AG04450 (cell line): Measurements from ENCODE around the gene PPM1H. TPM values are rescaled to one million over a fixed set of nuclear protein-coding genes. Genes with fewer than 3 reads are reported as not detected.

Experiments
- CTCF ChIA-PET: fragments of 300-600, 350-600 bp; formaldehyde crosslinking; extraction: SDS; loops from one replicate; lab custom pipeline; 2022; ENCODE audit warnings: antibody characterized with exemption, inconsistent platforms; lab: Charles Lee
- POLR2A ChIA-PET: fragments of 350-600 bp; formaldehyde crosslinking; extraction: SDS; loops from one replicate; lab custom pipeline; 2021; ENCODE audit warnings: antibody characterized with exemption, inconsistent platforms; lab: Yijun Ruan, JAX
- DNase-seq: peaks from one replicate; pipeline ENCODE4 v3.0.0-alpha.2; 2011; ENCODE audit warnings: low read depth, low spot score
- H3K27ac ChIP-seq: one replicate; pipeline ENCODE4 v1.5.1; 2012; ENCODE audit warnings: low read depth, low read length, control low read depth
- H3K27me3 ChIP-seq: one replicate; pipeline ENCODE4 v1.6.0; 2012; ENCODE audit warnings: low read length; ENCODE audit not compliant: control insufficient read depth, insufficient read depth
- H3K4me3 ChIP-seq: 2 replicates; pipeline ENCODE4 v1.5.1; 2011; ENCODE audit warnings: mild to moderate bottlenecking, low read depth, low read length, control low read depth
- H3K9me3 ChIP-seq: 2 replicates; pipeline ENCODE4 v1.5.1; 2012; ENCODE audit warnings: low read length; ENCODE audit not compliant: control insufficient read depth, insufficient read depth
- polyA plus RNA-seq: library from polyadenylated mRNA; depleted of rRNA; stranded (reverse); fragments of >200 nt; gene quantifications from 2 replicates; pipeline ENCODE4 v1.2.3, GENCODE V29; 2011
- TF ChIP-seq, protein P1 (sequence below): IDR thresholded peaks from 2 replicates; pipeline ENCODE4 v1.5.1; 2011; ENCODE audit warnings: low read depth, low read length, control low read depth, inconsistent platforms

PPM1H gene
- polyA plus RNA-seq, 1 experiment: 0.12 TPM

DNA sequence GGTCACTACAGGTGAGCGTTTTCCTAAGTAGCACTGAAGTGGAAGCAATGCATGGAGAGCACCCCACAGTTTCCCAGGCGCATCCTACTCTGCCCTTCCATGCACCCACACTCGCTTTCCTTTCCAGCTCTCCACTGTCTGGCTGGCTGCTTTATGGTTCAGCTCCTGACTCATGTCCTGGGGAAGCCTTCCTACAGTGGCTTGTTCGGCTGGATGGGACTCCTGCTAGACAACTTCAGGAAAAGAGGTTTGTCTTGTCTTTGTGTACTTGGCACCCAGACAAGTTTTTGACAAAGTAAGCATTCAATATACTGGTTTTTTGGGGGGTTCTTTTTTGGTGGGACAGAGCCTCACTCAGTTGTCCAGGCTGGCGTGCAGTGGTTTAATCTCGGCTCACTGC, 21.6 kb downstream of the PPM1H start:
- CTCF ChIA-PET: no interaction called here
- Histone ChIP-seq H3K27ac (no peak overlapping the region), H3K4me3 (no peak overlapping the region), H3K9me3 (no peaks in the 10 kb centered on the region), H3K27me3 (peaks cover 3% of the 10 kb centered on the region)
- POLR2A ChIA-PET: no interaction called here
- no peak for DNase-seq
- TF ChIP-seq, protein P1, sequence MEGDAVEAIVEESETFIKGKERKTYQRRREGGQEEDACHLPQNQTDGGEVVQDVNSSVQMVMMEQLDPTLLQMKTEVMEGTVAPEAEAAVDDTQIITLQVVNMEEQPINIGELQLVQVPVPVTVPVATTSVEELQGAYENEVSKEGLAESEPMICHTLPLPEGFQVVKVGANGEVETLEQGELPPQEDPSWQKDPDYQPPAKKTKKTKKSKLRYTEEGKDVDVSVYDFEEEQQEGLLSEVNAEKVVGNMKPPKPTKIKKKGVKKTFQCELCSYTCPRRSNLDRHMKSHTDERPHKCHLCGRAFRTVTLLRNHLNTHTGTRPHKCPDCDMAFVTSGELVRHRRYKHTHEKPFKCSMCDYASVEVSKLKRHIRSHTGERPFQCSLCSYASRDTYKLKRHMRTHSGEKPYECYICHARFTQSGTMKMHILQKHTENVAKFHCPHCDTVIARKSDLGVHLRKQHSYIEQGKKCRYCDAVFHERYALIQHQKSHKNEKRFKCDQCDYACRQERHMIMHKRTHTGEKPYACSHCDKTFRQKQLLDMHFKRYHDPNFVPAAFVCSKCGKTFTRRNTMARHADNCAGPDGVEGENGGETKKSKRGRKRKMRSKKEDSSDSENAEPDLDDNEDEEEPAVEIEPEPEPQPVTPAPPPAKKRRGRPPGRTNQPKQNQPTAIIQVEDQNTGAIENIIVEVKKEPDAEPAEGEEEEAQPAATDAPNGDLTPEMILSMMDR: no peak

DNA sequence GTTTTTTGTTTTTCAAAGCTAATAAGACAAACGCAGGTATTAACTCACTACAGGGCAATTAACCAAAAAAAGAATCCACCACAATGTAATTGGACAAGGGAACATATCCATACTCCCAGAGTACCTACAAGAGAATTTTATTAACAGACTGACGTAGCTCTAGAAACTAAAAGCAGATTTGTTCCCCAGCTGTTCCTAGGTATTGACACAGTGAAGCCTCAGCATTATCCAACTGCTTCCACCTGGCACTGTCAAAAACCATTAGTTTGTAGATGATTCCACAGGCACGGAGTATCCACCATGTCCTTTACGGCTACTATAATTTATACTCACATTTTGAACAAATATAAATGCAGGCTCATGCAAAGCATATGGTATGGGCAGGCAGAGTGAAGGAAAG, 22.3 kb downstream of the PPM1H start:
- ChIA-PET CTCF (no interaction called here), POLR2A (no interaction called here)
- H3K27me3 ChIP-seq: peaks cover 3% of the 10 kb centered on the region

DNA sequence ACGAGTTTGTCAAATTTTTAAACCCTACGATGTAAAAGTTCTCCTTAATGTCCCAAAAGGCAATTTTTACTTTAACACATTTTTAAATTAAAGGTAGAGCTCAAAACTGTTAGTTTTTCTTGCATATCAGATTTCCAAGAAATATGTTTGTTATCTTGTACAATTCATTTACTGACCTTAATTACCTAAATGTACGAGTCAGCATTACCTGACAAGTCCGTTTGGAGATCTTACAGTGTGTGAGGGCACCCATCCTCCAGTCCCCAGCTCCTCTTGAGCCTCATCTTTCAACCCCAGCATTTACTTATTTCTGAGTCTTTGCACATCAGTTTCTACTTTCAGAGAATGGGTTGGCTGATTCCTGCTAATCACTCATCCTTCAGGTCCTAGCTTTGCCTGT, 23.7 kb downstream of the PPM1H start:
- Histone ChIP-seq H3K27ac (no peak overlapping the region), H3K4me3 (no peak overlapping the region), H3K27me3 (peaks cover 8% of the 10 kb centered on the region), H3K9me3 (no peaks in the 10 kb centered on the region)
- ChIA-PET POLR2A (no interaction called here), CTCF (no interaction called here)
- no peak for DNase-seq
- TF ChIP-seq, protein P1: no peak

More for the DNA sequence above, 22.3 kb downstream of the PPM1H start:
- DNase-seq: no peak
- TF ChIP-seq, protein P1: no peak
- H3K4me3 ChIP-seq: no peak overlapping the region
- no peak overlapping the region for H3K27ac ChIP-seq
- H3K9me3 ChIP-seq: no peaks in the 10 kb centered on the region

DNA sequence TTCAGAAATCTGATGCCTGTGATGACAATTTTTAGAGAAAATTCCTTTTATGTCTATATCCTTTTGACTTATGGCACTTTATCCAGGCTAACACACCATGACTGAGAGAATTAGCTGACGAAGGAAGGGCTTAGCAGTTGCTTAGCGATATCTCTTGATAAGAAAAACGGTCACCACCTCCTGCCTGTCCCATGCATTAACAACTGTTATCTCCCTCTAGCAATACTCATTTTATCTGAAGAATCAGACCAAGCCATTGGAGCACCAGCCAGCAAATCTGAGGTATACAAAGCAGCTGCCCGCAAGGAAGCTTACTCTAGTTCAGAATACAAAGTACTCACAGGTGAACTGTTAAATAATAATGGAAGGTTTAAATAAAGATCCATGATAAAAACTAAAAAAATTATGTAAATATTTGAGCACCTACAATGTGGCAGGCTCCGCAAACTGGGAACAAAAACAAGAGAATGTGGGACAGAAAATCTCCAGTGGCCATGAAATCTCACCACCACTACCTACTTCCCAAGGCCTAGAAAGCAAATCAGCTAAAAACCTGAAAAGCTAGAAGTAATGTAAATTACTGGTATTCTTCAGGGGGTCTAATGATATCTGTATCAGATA, 24.3 kb downstream of the PPM1H start:
- H3K4me3 ChIP-seq: no peak overlapping the region
- peaks cover 8% of the 10 kb centered on the region for H3K27me3 ChIP-seq
- no peak overlapping the region for H3K27ac ChIP-seq
- POLR2A ChIA-PET: no interaction called here
- TF ChIP-seq, protein P1: no peak
- no peak for DNase-seq
- CTCF ChIA-PET: no interaction called here
- H3K9me3 ChIP-seq: no peaks in the 10 kb centered on the region

DNA sequence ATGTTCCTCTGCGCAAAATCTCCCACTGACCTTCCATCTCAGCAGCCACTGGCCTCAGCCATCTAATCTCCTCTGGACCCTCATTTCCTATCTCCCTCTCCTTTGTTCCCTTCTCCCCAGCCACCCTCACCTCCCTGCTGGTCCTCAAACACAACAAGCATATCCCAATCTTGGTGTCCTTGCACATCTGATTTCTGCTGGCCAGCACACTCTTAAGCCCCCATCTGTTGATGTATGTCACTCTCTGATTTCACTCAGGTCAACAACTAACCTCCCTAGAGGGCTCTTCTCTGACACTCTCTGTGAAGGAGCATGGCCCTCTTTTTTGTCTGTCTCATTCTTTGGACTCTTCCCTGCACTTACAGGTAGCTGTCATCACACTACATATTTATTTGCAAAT, 25.6 kb downstream of the PPM1H start:
- TF ChIP-seq, protein P1: no peak
- Histone ChIP-seq H3K27ac (no peak overlapping the region), H3K4me3 (no peak overlapping the region), H3K27me3 (peaks cover 8% of the 10 kb centered on the region), H3K9me3 (no peaks in the 10 kb centered on the region)
- ChIA-PET POLR2A (no interaction called here), CTCF (no interaction called here)
- no peak for DNase-seq
